ENCODE data around the gene MLH3.

MLH3 gene

DNA sequence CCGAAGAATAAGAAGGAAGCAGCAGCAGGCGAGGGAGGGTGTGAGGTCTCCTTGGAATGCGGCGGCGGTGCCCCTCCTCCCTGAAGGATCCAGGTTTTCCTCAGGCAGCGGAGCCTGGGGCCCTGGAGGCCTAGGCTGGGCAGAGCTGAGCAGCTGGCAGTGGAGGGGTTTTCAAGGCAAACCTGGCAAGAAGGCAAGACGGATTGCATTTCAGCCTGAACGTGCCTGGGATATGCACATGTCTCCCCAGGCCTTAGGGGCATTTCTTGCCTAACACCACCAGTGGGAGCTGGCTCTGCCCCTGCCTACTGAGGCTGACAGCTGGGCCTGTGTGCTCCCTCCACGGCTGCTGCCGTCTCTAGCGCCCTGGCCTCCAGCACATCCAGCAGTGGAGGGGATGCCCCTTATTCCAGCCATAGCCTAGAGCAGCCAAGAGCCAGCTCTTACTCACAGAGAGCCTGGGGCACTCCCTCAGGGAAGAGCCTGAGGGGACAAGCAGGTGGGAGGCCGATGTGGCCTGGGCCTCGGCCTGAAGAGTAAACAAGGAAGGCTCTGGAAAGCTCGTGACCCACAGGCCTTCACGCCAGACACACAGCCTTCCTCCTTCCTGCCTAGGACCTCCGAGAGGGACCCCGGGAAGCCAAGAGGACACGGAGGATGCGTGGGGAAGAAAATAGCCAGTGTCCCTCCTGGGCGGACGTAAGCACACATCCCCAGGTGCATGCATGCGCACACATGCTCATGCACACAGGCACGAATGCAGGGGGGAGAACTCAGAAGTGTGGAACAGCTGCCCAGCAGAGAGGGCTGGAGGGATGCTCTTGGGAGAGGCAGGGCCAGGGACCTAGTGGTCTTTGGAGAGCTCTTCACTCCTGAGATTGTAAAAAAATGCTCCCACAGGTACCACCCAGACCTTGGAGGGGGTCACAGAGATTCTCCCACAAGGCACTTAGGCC is 71.5 kb downstream of the MLH3 start:
- peak; percentile 41 for TF ChIP-seq CTCF (IDR thresholded peaks at IDR 0.05; ENCODE audit: low read depth, low read length, missing control alignments)
- Histone ChIP-seq H3K36me3 (replicated peaks) (no peaks in the 10 kb centered on the region), H3K27me3 (replicated peaks) (no peaks in the 10 kb centered on the region), H3K4me3 (ENCODE audit: low read depth, low read length) (no peak overlapping the region), H3K27ac (no peak overlapping the region)
- DNase-seq, result no peak
- in situ Hi-C loops (cut with HindIII; ENCODE audit: low pct_ligation_motif_present, low sequenced_read_pairs), result no loop called here

- Histone ChIP-seq H3K36me3 (replicated peaks) (no peaks in the 10 kb centered on the region), H3K4me3 (ENCODE audit: low read depth, low read length) (no peak overlapping the region), H3K27ac (no peak overlapping the region), H3K27me3 (replicated peaks) (no peaks in the 10 kb centered on the region)
- TF ChIP-seq CTCF (IDR thresholded peaks at IDR 0.05; ENCODE audit: low read depth, low read length, missing control alignments), result no peak
- no peak for DNase-seq
- in situ Hi-C loops (cut with HindIII; ENCODE audit: low pct_ligation_motif_present, low sequenced_read_pairs), result no loop called here
Measured at GRCh38 chr14:74979029-74979428, 72.2 kb downstream of the MLH3 start.

GRCh38 chr14:74978416-74978947 is 72.8 kb downstream of the MLH3 start:
- in situ Hi-C loops (cut with HindIII; ENCODE audit: low pct_ligation_motif_present, low sequenced_read_pairs), result no loop called here
- no peak overlapping the region for H3K4me3 ChIP-seq (ENCODE audit: low read depth, low read length)
- no peak overlapping the region for H3K27ac ChIP-seq
- no peak for DNase-seq
- no peak for TF ChIP-seq CTCF (IDR thresholded peaks at IDR 0.05; ENCODE audit: low read depth, low read length, missing control alignments)
- H3K36me3 ChIP-seq (replicated peaks), result no peaks in the 10 kb centered on the region
- no peaks in the 10 kb centered on the region for H3K27me3 ChIP-seq (replicated peaks)

DNA sequence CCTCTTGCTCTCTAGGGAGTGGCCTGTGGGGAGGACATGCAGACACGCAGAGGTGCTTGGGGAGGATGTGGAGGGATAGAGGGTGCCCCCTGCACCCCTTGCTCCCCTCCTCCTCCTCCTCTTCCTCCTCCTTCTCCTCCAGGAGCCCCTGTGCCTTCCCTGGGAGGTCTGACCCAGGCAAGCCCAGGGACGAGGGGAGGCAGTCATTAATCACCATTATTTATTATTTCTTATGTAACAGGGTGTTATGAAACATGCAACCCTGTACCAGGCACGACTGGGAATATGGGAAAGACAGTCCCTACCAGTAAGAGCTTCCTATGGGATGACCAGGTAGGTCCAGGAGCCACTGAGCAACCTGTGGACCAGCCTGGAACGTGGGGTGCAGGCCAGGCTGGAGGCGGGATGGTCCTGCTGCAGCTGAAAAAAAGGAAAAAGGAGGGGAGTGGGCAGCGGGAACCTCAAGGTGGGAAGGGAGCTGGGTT is 73.3 kb downstream of the MLH3 start:
- Histone ChIP-seq H3K27ac (no peak overlapping the region), H3K27me3 (replicated peaks) (no peaks in the 10 kb centered on the region), H3K36me3 (replicated peaks) (no peaks in the 10 kb centered on the region), H3K4me3 (ENCODE audit: low read depth, low read length) (no peak overlapping the region)
- in situ Hi-C loops (cut with HindIII; ENCODE audit: low pct_ligation_motif_present, low sequenced_read_pairs), result no loop called here
- DNase-seq, result no peak
- no peak for TF ChIP-seq CTCF (IDR thresholded peaks at IDR 0.05; ENCODE audit: low read depth, low read length, missing control alignments)

DNA sequence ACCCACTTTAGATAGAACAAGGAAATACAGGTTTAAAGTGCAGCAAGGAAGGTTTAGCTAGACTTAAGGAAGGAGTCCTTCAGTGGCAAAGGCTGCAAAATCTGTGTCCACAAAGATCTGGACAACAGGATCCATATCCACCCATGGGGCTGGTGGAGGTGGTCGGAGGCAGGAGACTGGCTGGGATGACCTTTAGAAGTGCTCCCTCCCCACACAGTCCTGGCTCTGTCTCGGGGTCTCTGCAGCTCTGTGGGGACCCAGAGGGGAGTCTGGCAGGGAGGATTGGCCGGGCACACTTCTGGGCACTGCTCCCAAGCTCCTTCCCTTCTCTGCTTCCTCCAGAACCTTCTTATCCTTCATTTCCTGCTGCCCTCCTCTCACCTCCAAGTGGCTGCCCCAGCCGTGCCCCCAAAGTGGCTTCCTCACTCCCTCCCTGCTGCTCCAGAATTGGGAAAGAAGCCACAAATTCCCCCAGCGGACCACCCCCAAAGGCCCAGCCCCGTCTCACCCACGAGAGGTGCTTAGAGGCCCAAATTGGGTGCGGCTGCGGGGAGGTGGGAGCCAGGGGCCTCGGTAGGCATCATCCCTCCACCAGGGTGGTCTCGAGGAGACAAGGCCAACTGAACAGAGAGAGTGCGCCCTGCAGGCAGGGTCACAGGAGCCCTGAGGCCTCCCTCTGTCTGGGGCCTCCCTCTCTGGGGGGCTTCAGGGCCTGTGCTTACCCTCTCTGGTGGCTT is 73.9 kb downstream of the MLH3 start:
- Histone ChIP-seq H3K36me3 (replicated peaks) (no peaks in the 10 kb centered on the region), H3K4me3 (ENCODE audit: low read depth, low read length) (no peak overlapping the region), H3K27me3 (replicated peaks) (no peaks in the 10 kb centered on the region), H3K27ac (no peak overlapping the region)
- no peak for TF ChIP-seq CTCF (IDR thresholded peaks at IDR 0.05; ENCODE audit: low read depth, low read length, missing control alignments)
- in situ Hi-C loops (cut with HindIII; ENCODE audit: low pct_ligation_motif_present, low sequenced_read_pairs), result no loop called here
- DNase-seq, result no peak

Measured in brain microvascular endothelial cell (primary cell).